ENCODE measurements around the gene RIPOR2.

DNA sequence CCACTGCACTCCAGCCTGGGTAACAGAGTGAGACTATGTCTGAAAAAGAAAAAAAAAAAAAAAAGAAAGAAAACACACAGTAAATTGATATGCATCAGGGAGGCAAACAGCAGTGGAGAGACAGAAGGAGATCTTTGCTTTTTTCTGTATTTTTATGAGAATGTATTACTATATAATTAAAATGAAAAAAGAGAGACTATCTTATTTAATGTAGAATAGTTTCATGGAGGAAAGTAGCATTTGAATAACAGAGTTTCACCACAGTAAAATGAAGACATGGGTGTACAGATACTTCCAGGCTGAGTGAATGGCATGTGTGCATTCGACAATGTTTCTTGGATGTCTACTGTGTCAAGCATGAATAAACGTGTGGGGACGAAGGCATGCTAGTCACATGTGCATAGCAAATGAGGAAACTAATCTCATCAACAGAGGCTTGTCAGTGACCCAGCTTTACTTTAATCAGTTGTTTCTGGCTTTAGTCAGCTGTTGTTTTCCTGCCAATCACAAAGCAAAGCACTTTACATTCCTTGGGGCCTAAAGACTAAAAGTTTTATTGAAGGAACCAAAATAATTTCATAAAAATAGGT lies 81.6 kb downstream of the RIPOR2 start:
- no peak for TF ChIP-seq CTCF (IDR thresholded peaks at IDR 0.05)
- TF ChIP-seq POLR2AphosphoS5 (IDR thresholded peaks at IDR 0.05), result no peak
